NCI-H345 (cell line): ENCODE results near the gene CAMSAP3.
A peak's percentile ranks its signal among the peaks of the same experiment; 100 is the strongest.
"Not testable (repeated sequence)": the region's sequence is repeated elsewhere in the genome, so short reads cannot be mapped to it uniquely, and the experiment has no call there.

Experiments used
- DNase-seq: peaks from one replicate; lab custom pipeline; 2025; lab: John Stamatoyannopoulos, UW

The CAMSAP3 gene

DNA sequence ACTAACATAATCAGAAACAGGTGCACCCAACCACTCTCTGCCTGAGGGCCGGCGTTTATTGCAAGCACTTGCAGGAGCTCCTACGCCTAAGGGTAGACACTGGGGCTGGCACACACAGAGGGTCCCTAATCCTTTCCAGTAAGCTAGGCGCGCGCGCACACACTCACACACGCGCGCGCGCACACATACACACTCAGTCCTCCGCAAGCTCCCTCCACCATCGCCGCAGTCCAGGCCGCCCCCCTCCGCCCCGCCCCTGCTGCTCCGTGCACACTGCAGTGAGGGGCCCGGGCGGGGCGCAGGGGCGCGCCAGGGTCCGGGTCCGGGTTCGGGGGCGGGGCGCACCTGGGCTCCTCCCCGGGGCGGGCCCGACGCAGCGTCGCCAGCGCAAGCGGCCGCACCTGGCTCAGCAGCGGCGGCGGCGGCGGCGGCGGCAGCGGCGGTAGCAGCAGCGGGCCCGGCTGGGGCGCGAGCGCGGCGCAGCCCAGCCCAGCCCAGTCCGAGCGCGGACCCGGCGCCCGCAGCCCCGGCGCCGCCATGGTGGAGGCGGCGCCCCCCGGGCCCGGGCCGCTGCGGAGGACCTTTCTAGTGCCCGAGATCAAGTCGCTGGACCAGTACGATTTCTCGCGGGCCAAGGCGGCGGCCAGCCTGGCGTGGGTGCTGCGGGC is at the start of gene CAMSAP3:
TSS of gene CAMSAP3 (plus strand) at position 398 of the 668 bp plus-strand sequence. CDS start at position 538, 140 bp downstream.
- DNase-seq = peak; percentile 81

GRCh38 chr19:7545904-7546303 is 49.8 kb upstream of the CAMSAP3 start:
- no peak for DNase-seq

DNA sequence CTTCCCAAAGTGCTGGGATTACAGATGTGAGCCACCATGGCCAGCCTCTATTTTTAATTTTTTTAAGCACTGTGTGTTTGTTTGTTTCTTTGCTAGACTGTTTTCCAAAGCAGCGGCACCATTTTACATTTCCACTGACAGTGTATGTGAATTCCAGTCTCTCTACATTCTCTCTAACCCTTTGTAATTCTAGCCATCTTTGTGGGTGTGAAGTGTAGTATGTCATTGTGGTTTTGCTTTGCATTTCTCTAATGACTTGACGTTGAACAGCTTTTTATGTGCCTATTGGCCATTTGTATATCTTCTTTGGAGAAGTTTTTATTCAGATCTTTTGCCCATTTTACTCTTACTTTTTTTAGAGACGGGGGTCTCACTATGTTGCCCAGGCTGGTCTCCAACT is 48.5 kb upstream of the CAMSAP3 start:
- no peak for DNase-seq

- DNase-seq = no peak
Observed at GRCh38 chr19:7549429-7550148, 46.1 kb upstream of the CAMSAP3 start.

GRCh38 chr19:7550169-7550770 is 45.4 kb upstream of the CAMSAP3 start:
- no peak for DNase-seq

GRCh38 chr19:7550987-7551761 is 44.5 kb upstream of the CAMSAP3 start:
- peak; percentile 7 for DNase-seq

DNA sequence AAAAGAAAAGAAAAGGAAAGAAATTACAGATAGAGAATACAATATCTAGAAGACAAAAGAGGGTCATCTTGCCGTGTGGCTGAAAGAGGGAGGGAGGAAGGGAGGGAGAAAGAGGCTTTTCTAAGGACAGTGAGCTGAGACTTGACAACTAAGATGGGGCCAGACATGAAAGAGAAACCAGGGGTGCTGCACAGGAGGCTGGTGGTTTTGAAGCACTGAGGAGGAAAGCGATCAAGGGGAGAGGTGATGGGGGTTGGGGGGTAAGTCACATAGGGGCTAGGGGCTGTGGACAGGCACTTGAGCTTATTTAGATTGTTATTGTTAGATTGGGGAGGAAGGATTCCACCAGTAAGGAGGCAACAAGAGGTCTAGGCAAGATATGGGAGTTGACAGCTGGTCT is 42.9 kb upstream of the CAMSAP3 start:
- no peak for DNase-seq

DNA sequence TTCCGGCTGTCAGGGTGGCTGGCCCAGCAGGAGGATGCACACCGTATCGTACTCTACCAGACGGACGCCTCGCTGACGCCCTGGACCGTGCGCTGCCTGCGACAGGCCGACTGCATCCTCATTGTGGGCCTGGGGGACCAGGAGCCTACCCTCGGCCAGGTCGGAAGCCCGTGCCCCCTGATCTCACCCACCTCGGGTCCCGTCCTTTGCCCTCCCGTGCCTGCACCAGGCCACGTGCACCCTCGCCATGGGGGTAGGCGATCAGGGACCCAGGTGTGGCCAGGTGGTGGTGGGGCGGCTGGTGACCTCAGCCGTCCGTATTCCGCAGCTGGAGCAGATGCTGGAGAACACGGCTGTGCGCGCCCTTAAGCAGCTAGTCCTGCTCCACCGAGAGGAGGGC is 41.1 kb upstream of the CAMSAP3 start:
- DNase-seq = no peak

GRCh38 chr19:7554990-7555864 is 40.4 kb upstream of the CAMSAP3 start:
- DNase-seq = no peak

- no peak for DNase-seq
Observed at GRCh38 chr19:7556696-7557315, 38.9 kb upstream of the CAMSAP3 start.

GRCh38 chr19:7558667-7559066 is 37.0 kb upstream of the CAMSAP3 start:
- no peak for DNase-seq

- DNase-seq = no peak
Observed at GRCh38 chr19:7559102-7559501, 36.6 kb upstream of the CAMSAP3 start.

- no peak for DNase-seq
Observed at GRCh38 chr19:7560255-7560654, 35.4 kb upstream of the CAMSAP3 start.

DNA sequence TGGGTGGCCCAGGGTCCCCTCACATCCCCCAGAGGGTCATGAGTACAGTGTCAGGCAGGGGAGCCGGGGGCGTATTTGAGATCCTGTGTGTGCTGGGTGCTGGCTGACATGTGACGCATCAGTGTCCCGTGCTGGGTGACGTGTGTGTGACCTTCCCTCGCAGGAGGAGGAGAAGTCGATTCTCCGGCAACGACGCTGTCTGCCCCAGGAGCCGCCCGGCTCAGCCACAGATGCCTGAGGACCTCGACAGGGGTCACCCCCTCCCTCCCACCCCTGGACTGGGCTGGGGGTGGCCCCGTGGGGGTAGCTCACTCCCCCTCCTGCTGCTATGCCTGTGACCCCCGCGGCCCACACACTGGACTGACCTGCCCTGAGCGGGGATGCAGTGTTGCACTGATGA is 34.3 kb upstream of the CAMSAP3 start:
- no peak for DNase-seq

DNA sequence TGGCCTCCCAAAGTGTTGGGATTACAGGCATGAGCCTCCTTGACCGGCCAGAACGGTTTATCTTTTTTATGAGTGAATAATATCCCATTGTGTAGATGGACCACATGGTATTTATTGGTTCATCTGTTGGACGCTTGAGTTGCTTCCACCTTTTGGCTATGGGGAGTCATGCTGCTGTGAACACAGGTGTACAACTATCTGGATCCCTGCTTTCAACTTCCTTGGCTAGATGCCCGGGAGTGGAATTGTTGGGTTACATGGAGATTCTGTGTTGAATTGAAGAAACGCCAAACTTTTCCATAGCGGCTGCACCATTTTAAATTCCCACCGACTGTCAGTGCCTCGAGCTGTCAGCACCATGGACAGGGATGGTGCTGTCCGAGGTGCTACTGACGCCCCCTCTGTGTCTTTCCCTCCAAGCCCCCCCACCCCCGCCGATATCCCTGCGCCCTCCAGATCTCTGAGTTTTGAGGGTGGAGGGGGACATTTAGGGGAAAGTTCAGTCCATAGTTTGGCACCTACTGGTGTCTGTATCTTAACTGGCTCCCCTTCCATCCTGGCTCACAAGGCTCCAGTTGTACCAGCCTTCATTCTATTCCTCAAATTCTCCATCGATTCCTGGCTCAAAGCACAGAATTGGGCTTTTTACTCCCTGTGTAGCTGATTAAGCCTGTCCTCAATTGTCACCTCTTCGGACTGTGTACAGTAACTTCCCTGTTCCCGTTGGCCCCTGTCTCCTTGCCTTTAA is 32.8 kb upstream of the CAMSAP3 start:
- no peak for DNase-seq

DNA sequence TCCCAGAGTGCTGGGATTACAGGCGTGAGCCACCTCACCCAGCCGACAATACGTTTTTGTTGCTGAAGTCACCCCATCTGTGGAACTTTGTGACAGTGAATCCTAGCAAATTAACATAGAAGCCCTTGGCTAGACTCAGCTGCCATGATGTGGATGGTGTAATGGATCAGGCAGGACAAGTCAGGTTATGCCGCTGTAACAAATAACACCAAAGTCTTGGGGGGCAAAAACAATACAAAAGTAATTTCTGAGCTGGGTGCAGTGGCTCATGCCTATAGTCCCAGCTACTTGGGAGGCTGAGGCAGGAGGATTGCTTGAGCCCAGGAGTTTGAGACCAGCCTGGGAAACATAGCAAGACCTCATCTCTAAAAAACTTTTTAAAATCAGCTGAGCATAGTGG is 30.8 kb upstream of the CAMSAP3 start:
- DNase-seq = no peak

- DNase-seq = no peak
Observed at GRCh38 chr19:7565332-7565731, 30.3 kb upstream of the CAMSAP3 start.

- no peak for DNase-seq
Observed at GRCh38 chr19:7570761-7571160, 24.9 kb upstream of the CAMSAP3 start.

GRCh38 chr19:7575434-7576040 is 20.1 kb upstream of the CAMSAP3 start:
- DNase-seq = no peak

- not testable (repeated sequence) for DNase-seq
Observed at GRCh38 chr19:7577422-7577821, 18.2 kb upstream of the CAMSAP3 start.
